Tibial artery (tissue), 4 donors: ENCODE results near the gene DACH1.

ENCODE experiments used
- DNase-seq, 2 donors: peaks; one replicate each; pipeline ENCODE4 v3.0.0-alpha.2; 2019
- H3K27ac ChIP-seq, 2 donors: fragments of 200-600 bp; sonication (generic) in 1 of 2; 1 replicate in 1 of 2; 2 replicates in 1 of 2; pipeline ENCODE4 v1.5.1; 2018 to 2019; ENCODE audit warnings: mild to moderate bottlenecking in 1 of 2
- H3K27me3 ChIP-seq, 2 donors: fragments of 200-600 bp; sonication (generic) in 1 of 2; one replicate each; pipeline versions ENCODE4 v1.5.1 to v1.6.0; 2016 to 2019
- H3K36me3 ChIP-seq, 3 donors: fragments of 200-600 bp; sonication (generic) in 2 of 3; one replicate each; pipeline ENCODE4 v1.5.1; 2016 to 2019; ENCODE audit warnings: mild to moderate bottlenecking in 2 of 3
- H3K4me1 ChIP-seq, 4 donors: fragments of 200-600 bp; sonication (generic) in 2 of 4; 1 replicate in 3 of 4; 2 replicates in 1 of 4; pipeline ENCODE4 v1.5.1; 2016 to 2019
- H3K4me3 ChIP-seq, 2 donors: fragments of 200-600 bp; sonication (generic) in 1 of 2; 1 replicate in 1 of 2; 2 replicates in 1 of 2; pipeline ENCODE4 v1.5.1; 2018 to 2019; ENCODE audit warnings: mild to moderate bottlenecking in 2 of 2
- H3K9me3 ChIP-seq, 3 donors: fragments of 200-600 bp; sonication (generic) in 1 of 3; one replicate each; pipeline ENCODE4 v1.5.1; 2016 to 2019
- CTCF ChIP-seq, 2 experiments: fragments of 200-600 bp in 1 of 2; fragments of 450-650 bp in 1 of 2; IDR thresholded peaks; one replicate each; pipeline ENCODE4 v1.5.1; 2017 to 2019; ENCODE audit warnings: antibody characterized with exemption in 2 of 2, mild to moderate bottlenecking in 1 of 2, moderate library complexity in 1 of 2
- intact Hi-C: fragments of 100-400 bp; cut with DNase I; formaldehyde crosslinking; loops from one replicate; pipeline ENCODE4 v1.15.0; 2023; ENCODE audit warnings: low total_unique reads

Gene DACH1

GRCh38 chr13:71730267-71730666 is 136.7 kb downstream of the DACH1 start:
- Histone ChIP-seq H3K4me1 (no peaks in the 10 kb centered on the region), H3K36me3 (no peaks in the 10 kb centered on the region), H3K9me3 (no peaks in the 10 kb centered on the region), H3K27ac (no peak overlapping the region), H3K27me3 (no peaks in the 10 kb centered on the region), H3K4me3 (no peak overlapping the region)
- DNase-seq, result no peak
- intact Hi-C loops, result no loop called here
- no peak for TF ChIP-seq CTCF (IDR thresholded peaks at IDR 0.05)

- DNase-seq, result no peak
- no peak overlapping the region for H3K27ac ChIP-seq
- no peaks in the 10 kb centered on the region for H3K4me1 ChIP-seq
- H3K36me3 ChIP-seq, result no peaks in the 10 kb centered on the region
- intact Hi-C loops, result no loop called here
- H3K4me3 ChIP-seq, result no peak overlapping the region
- no peaks in the 10 kb centered on the region for H3K9me3 ChIP-seq
- TF ChIP-seq CTCF (IDR thresholded peaks at IDR 0.05), result no peak
- H3K27me3 ChIP-seq, result no peaks in the 10 kb centered on the region
Measured at GRCh38 chr13:71729441-71729840, 137.6 kb downstream of the DACH1 start.

GRCh38 chr13:71727662-71728061 is 139.3 kb downstream of the DACH1 start:
- Histone ChIP-seq H3K36me3 (no peaks in the 10 kb centered on the region), H3K4me3 (no peak overlapping the region), H3K27ac (no peak overlapping the region), H3K9me3 (no peaks in the 10 kb centered on the region), H3K27me3 (no peaks in the 10 kb centered on the region), H3K4me1 (no peaks in the 10 kb centered on the region)
- no peak for DNase-seq
- intact Hi-C loops, result no loop called here
- TF ChIP-seq CTCF (IDR thresholded peaks at IDR 0.05), result no peak

GRCh38 chr13:71727042-71727441 is 140.0 kb downstream of the DACH1 start:
- intact Hi-C loops, result no loop called here
- DNase-seq, result no peak
- no peaks in the 10 kb centered on the region for H3K4me1 ChIP-seq
- no peak overlapping the region for H3K27ac ChIP-seq
- H3K4me3 ChIP-seq, result no peak overlapping the region
- H3K36me3 ChIP-seq, result no peaks in the 10 kb centered on the region
- H3K9me3 ChIP-seq, result no peaks in the 10 kb centered on the region
- no peaks in the 10 kb centered on the region for H3K27me3 ChIP-seq
- no peak for TF ChIP-seq CTCF (IDR thresholded peaks at IDR 0.05)

- Histone ChIP-seq H3K27me3 (no peaks in the 10 kb centered on the region), H3K27ac (no peak overlapping the region), H3K4me1 (no peaks in the 10 kb centered on the region), H3K4me3 (no peak overlapping the region), H3K9me3 (no peaks in the 10 kb centered on the region), H3K36me3 (no peaks in the 10 kb centered on the region)
- no peak for TF ChIP-seq CTCF (IDR thresholded peaks at IDR 0.05)
- intact Hi-C loops, result no loop called here
- no peak for DNase-seq
Measured at GRCh38 chr13:71722206-71722605, 144.8 kb downstream of the DACH1 start.

- no peaks in the 10 kb centered on the region for H3K9me3 ChIP-seq
- no peak overlapping the region for H3K27ac ChIP-seq
- DNase-seq, result no peak
- no peaks in the 10 kb centered on the region for H3K4me1 ChIP-seq
- no peaks in the 10 kb centered on the region for H3K36me3 ChIP-seq
- intact Hi-C loops, result no loop called here
- no peak overlapping the region for H3K4me3 ChIP-seq
- H3K27me3 ChIP-seq, result no peaks in the 10 kb centered on the region
- TF ChIP-seq CTCF (IDR thresholded peaks at IDR 0.05), result no peak
Measured at GRCh38 chr13:71721104-71721503, 145.9 kb downstream of the DACH1 start.
